OCI-LY3 (cell line): ENCODE results near the gene SLFN11.

Source experiments
- H2AFZ ChIP-seq: fragments of 200-600, 300-600 bp; shearing (Covaris generic); 2 replicates; pipeline ENCODE4 v1.6.0; 2014; ENCODE audit warnings: antibody characterized with exemption, low read depth, low read length
- H3K27ac ChIP-seq: fragments of 200-600, 300-600 bp; sonication (generic); 2 replicates; pipeline ENCODE4 v1.5.1; 2014; ENCODE audit warnings: mild to moderate bottlenecking, low read length, moderate library complexity, mixed read lengths
- H3K27me3 ChIP-seq: fragments of 200-600, 300-600 bp; sonication (generic); 2 replicates; pipeline ENCODE4 v1.6.1; 2014; ENCODE audit warnings: low read depth, low read length, mixed read lengths
- H3K36me3 ChIP-seq: fragments of 200-600, 300-600 bp; sonication (generic); replicated peaks from 2 replicates; pipeline ENCODE3; 2014; ENCODE audit warnings: low read depth, low read length, mixed read lengths
- H3K4me1 ChIP-seq: fragments of 300-600, 200-600 bp; sonication (generic); 2 replicates; pipeline ENCODE4 v1.6.1; 2014; ENCODE audit warnings: low read length, mixed read lengths
- H3K4me2 ChIP-seq: fragments of 200-600, 300-600 bp; sonication (generic); 2 replicates; pipeline ENCODE4 v1.6.1; 2014; ENCODE audit warnings: low read length, mixed read lengths
- H3K4me3 ChIP-seq: fragments of 300-600, 200-600 bp; sonication (generic); 2 replicates; pipeline ENCODE4 v1.5.1; 2014; ENCODE audit warnings: antibody characterized with exemption, mild to moderate bottlenecking, low read length, moderate library complexity
- H3K79me2 ChIP-seq: fragments of 300-600, 200-600 bp; shearing (Covaris generic); 2 replicates; pipeline ENCODE4 v1.6.1; 2014; ENCODE audit warnings: mild to moderate bottlenecking, low read length, mixed read lengths
- H3K9ac ChIP-seq: fragments of 300-600, 200-600 bp; shearing (Covaris generic); 2 replicates; pipeline ENCODE4 v1.6.0; 2014; ENCODE audit warnings: mild to moderate bottlenecking, low read length, moderate library complexity
- H3K9me3 ChIP-seq: fragments of 200-600, 300-600 bp; shearing (Covaris generic); 2 replicates; pipeline ENCODE4 v1.6.1; 2014; ENCODE audit warnings: low read length, mixed read lengths; ENCODE audit not compliant: insufficient read depth
- H4K20me1 ChIP-seq: fragments of 200-600, 300-600 bp; sonication (generic); 2 replicates; pipeline ENCODE4 v1.6.1; 2016; ENCODE audit warnings: low read length, mixed read lengths; ENCODE audit not compliant: insufficient read depth
- EZH2phosphoT487 ChIP-seq: fragments of 200-600 bp; shearing (Covaris generic); IDR thresholded peaks from 2 replicates; pipeline ENCODE4 v1.6.1; 2018; ENCODE audit warnings: antibody characterized with exemption, mixed run types, low read depth
- TF ChIP-seq, protein P1 (sequence below): fragments of 200-600, 300-600 bp; sonication (generic); IDR thresholded peaks from 2 replicates; pipeline ENCODE4 v1.5.1; 2014; ENCODE audit warnings: antibody characterized with exemption, low read length, low read depth

The SLFN11 gene

DNA sequence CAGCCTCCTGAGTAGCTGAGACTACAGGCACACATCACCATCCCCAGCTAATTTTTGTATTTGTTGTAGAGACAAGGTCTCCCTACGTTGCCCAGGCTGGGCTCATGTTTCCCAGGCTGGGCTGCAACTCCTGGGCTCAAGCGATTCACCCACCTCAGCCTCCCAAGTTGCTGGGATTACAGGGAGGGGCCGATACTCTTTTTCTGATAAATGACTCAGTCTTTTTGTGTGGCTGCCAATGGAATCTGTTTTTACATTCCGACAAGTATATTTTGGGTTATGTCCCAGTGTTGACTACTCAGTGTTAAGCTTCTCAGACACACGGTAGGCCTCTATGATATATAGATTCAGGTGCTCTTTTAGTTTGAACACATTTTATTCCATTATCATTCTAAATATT lies 58.1 kb downstream of the SLFN11 start:
- H3K9ac ChIP-seq: no peak overlapping the region
- no peak overlapping the region for H2AFZ ChIP-seq
- no peaks in the 10 kb centered on the region for H3K36me3 ChIP-seq
- TF ChIP-seq, protein P1, sequence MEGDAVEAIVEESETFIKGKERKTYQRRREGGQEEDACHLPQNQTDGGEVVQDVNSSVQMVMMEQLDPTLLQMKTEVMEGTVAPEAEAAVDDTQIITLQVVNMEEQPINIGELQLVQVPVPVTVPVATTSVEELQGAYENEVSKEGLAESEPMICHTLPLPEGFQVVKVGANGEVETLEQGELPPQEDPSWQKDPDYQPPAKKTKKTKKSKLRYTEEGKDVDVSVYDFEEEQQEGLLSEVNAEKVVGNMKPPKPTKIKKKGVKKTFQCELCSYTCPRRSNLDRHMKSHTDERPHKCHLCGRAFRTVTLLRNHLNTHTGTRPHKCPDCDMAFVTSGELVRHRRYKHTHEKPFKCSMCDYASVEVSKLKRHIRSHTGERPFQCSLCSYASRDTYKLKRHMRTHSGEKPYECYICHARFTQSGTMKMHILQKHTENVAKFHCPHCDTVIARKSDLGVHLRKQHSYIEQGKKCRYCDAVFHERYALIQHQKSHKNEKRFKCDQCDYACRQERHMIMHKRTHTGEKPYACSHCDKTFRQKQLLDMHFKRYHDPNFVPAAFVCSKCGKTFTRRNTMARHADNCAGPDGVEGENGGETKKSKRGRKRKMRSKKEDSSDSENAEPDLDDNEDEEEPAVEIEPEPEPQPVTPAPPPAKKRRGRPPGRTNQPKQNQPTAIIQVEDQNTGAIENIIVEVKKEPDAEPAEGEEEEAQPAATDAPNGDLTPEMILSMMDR: no peak
- no peak for TF ChIP-seq EZH2phosphoT487
- H3K4me1 ChIP-seq: peaks cover 20% of the 10 kb centered on the region
- peaks cover 8% of the 10 kb centered on the region; the same call in 1 of the 2 replicates for H3K27me3 ChIP-seq
- no peaks in the 10 kb centered on the region for H4K20me1 ChIP-seq
- no peaks in the 10 kb centered on the region for H3K79me2 ChIP-seq
- no peaks in the 10 kb centered on the region for H3K9me3 ChIP-seq
- H3K27ac ChIP-seq: no peak overlapping the region
- no peak overlapping the region for H3K4me2 ChIP-seq
- H3K4me3 ChIP-seq: no peak overlapping the region

DNA sequence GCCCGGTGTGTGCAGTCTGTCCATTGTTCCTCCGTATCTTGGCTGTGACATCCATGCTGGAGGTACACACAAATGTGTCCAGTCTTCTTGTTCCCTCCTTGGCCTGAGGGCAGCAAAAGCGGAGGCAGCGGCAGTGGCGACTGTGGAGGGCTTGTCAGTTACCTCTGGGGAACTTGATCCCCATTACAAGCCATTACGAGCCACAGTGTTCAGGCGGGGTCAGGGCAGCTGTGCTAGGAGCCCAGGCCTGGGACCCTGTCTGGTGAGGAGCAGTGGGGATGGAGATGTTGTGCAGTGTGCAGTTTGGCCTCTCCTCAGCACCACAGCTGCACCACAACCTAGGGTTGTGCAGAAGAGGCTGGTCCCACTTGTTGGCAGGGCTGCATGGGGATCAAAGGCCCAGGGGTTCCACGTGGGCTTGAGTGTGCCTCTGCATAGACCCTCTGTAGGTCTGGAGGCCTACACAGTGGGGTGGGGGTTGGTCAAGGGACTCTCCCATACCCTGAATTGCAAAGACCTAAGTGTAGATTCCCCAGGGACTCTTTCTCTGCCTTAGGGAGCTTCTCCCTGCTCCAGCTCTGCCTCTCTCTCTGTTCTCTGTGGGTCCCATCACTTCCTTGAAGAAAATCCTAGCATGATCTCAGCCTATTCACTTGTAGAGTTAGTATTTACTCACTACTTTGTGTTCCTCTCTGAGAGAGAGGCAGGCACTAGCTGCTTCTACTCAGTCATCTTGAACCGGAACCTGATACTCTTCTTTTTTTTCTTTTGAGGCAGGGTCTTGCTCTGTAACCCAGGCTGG lies 58.8 kb downstream of the SLFN11 start:
- H3K36me3 ChIP-seq: no peaks in the 10 kb centered on the region
- H3K79me2 ChIP-seq: no peaks in the 10 kb centered on the region
- no peaks in the 10 kb centered on the region for H4K20me1 ChIP-seq
- no peak overlapping the region for H3K9ac ChIP-seq
- H3K27ac ChIP-seq: no peak overlapping the region
- TF ChIP-seq EZH2phosphoT487: no peak
- TF ChIP-seq, protein P1: no peak
- H3K4me1 ChIP-seq: peaks cover 20% of the 10 kb centered on the region
- H3K9me3 ChIP-seq: no peaks in the 10 kb centered on the region
- no peak overlapping the region for H3K4me2 ChIP-seq
- no peak overlapping the region for H3K4me3 ChIP-seq
- H3K27me3 ChIP-seq: peaks cover 8% of the 10 kb centered on the region; the same call in 1 of the 2 replicates
- no peak overlapping the region for H2AFZ ChIP-seq

DNA sequence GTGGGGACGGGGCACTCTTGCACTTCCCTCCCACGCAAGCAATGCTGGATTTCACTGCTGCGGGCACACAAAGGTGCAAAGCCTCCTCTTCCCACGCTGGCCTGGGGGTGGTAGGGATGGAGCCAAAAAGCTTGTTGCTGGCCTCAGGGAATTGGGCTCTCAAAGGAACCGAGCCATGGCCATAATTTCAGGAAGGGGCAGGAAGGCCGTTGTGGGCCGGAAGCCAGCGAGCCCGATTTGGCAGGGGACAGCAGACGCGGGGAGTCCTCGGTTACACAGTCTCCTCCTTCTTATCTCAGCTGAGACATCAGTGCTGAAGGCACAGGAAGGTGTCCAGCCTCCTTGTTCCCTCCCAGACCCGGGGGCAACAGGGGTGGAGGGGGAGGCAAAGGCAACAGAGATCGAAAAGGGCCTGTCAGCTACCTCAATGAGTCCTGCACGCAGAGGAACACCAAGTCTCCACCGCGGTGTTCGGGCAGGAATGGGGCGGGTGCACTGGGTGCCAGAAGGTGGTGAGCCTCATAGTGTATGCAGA lies 59.5 kb downstream of the SLFN11 start:
- Histone ChIP-seq H3K9me3 (no peaks in the 10 kb centered on the region), H3K9ac (peak overlapping the region; percentile 51; the same call in 1 of the 2 replicates), H3K79me2 (no peaks in the 10 kb centered on the region), H2AFZ (0 out of 2 replicates have a peak overlapping the region, but pooled peaks have one; percentile 95), H3K4me2 (peak overlapping the region; percentile 89), H4K20me1 (no peaks in the 10 kb centered on the region), H3K4me3 (peak overlapping the region; percentile 76), H3K36me3 (no peaks in the 10 kb centered on the region), H3K4me1 (peaks cover 20% of the 10 kb centered on the region), H3K27ac (no peak overlapping the region), H3K27me3 (peaks cover 8% of the 10 kb centered on the region; the same call in 1 of the 2 replicates)
- TF ChIP-seq, protein P1: no peak
- no peak for TF ChIP-seq EZH2phosphoT487
